Measurements from ENCODE around the gene NPTN.

The NPTN gene

GRCh38 chr15:73626072-73626471 lies 7.1 kb downstream of the NPTN start:
- no peak overlapping the region for H3K27ac ChIP-seq
- no peak for TF ChIP-seq ZFX (IDR thresholded peaks at IDR 0.05; ENCODE audit: borderline replicate concordance)
- no peak for TF ChIP-seq CTCF (IDR thresholded peaks at IDR 0.05)

- TF ChIP-seq ZFX (IDR thresholded peaks at IDR 0.05; ENCODE audit: borderline replicate concordance) (no peak), CTCF (IDR thresholded peaks at IDR 0.05) (no peak)
- H3K27ac ChIP-seq, result no peak overlapping the region
These were observed 8.7 kb downstream of the NPTN start for GRCh38 chr15:73624530-73624929.

GRCh38 chr15:73621286-73621826 lies 11.8 kb downstream of the NPTN start:
- TF ChIP-seq CTCF (IDR thresholded peaks at IDR 0.05), result no peak
- TF ChIP-seq ZFX (IDR thresholded peaks at IDR 0.05; ENCODE audit: borderline replicate concordance), result no peak
- no peak overlapping the region for H3K27ac ChIP-seq

- H3K27ac ChIP-seq, result no peak overlapping the region
- no peak for TF ChIP-seq ZFX (IDR thresholded peaks at IDR 0.05; ENCODE audit: borderline replicate concordance)
These were observed 13.1 kb downstream of the NPTN start for GRCh38 chr15:73620078-73620477.

- no peak overlapping the region for H3K27ac ChIP-seq
- TF ChIP-seq ZFX (IDR thresholded peaks at IDR 0.05; ENCODE audit: borderline replicate concordance), result no peak
- no peak for TF ChIP-seq CTCF (IDR thresholded peaks at IDR 0.05)
These were observed 15.3 kb downstream of the NPTN start for GRCh38 chr15:73617913-73618312.

GRCh38 chr15:73617301-73617831 lies 15.8 kb downstream of the NPTN start:
- no peak overlapping the region for H3K27ac ChIP-seq
- no peak for TF ChIP-seq CTCF (IDR thresholded peaks at IDR 0.05)
- no peak for TF ChIP-seq ZFX (IDR thresholded peaks at IDR 0.05; ENCODE audit: borderline replicate concordance)

- no peak for TF ChIP-seq ZFX (IDR thresholded peaks at IDR 0.05; ENCODE audit: borderline replicate concordance)
- no peak for TF ChIP-seq CTCF (IDR thresholded peaks at IDR 0.05)
- H3K27ac ChIP-seq, result no peak overlapping the region
These were observed 24.2 kb downstream of the NPTN start for GRCh38 chr15:73608941-73609340.

- H3K27ac ChIP-seq, result no peak overlapping the region
- TF ChIP-seq CTCF (IDR thresholded peaks at IDR 0.05) (no peak), ZFX (IDR thresholded peaks at IDR 0.05; ENCODE audit: borderline replicate concordance) (no peak)
These were observed 24.7 kb downstream of the NPTN start for GRCh38 chr15:73608475-73608874.

All from 22Rv1 (cell line).